GM18498 (cell line): ENCODE data around the gene NRP1.

Source experiments
- ATAC-seq: cut with Tn5 transposase; IDR thresholded peaks from one replicate; pipeline ENCODE4 v1.9.1; 2021; ENCODE audit warnings: mild to moderate bottlenecking, moderate library complexity; ENCODE audit not compliant: unreplicated experiment

The NRP1 gene

DNA sequence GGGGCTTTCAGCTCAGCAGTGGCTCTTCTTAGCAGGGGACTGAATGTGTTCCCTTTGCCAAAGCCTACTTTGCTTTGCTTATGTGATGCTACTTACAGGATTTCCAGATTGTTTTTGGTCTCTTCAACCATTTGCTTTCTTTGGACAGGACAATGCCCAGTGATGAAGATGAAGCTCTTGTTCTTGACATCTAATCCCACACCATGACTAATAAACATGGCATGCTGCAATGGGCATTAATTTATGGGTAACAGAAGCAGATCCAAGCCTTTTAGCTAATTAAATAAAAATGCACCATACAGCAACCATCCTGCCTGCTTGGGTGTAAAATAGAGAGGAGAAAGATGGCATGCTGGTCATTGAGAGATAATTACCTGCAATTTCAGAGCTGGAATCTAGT, 200.9 kb downstream of the NRP1 start:
- ATAC-seq: no peak

- peak; percentile 33 for ATAC-seq
Observed at GRCh38 chr10:33132626-33133025, 201.8 kb downstream of the NRP1 start.

DNA sequence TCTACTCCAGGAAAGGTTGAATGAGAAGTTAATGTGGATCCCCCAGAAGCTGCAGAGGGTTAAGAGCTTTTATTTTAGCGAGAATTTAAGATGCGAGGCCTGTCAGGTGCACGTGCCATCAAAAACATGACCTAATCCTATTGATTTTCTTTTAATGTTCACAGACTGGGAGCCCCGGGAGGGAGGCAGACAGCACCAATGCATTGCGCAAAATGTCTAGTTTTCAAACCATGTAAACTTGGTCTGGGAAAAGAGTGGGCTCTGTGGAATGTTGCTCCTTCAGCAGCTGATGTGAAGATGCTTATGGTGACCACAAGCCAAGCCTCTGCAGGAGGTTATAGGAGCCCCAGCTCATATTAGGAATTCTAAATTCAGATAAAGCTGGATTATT, 204.5 kb downstream of the NRP1 start:
- ATAC-seq: no peak

DNA sequence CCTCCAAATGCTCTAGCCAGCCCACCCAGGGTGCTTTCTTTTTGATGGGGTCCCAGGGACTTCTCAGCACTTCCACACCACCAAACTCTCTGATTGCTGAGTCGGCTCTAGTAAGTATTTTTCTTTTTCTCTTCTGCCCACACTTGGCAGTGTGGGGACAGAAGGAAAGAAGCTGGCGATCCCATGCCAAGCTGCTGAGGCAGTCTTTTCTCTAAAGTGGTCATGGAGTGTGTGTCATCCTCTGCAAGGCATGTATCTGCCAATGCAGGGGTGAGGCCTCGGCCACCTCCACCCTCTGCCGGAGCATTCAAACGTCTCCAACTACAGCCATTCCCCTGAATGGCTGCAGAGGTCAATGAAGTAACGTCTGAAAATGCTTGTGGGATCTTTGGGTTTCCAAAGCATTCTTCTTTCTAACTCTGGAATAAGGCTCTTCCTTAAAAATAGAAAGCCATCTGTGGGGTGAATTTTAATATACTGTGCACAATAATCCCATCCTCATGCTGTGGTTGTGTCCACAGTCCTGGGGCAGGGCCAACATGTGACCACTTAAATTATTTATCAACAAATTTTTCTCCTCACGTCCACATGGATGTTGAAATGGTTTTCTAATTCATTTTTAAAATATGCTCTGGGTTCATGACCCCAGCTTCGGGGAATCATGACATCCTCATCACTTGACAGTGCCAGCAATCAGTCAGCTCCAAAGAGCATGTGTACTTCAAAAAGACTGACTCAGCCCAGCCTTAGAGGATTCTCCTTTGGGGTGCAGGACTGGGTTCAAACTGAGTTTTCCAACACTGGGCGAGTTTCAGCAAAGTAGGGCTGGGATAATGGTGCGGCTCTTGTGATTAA, 205.1 kb downstream of the NRP1 start:
- ATAC-seq: no peak

DNA sequence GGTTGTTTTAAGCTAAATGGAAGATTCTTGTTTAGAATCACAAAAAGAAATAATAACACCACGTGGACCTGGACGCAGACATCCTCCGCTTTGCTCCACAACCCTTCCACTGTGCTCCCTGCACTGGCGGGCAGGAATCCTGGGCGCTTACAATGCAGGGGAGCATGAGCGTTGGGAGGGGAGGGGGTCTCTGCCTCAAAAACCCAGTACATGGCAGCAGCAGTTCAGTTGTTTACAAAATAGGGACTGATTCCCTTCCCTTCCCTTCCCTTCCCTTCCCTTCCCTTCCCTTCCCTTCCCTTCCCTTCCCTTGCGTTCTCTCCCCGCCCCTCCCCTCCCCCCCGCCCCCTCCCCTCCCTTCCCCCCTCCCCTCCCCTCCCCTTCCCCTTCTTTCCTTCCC, 206.8 kb downstream of the NRP1 start:
- ATAC-seq: no peak
